ENCODE results near the gene TRAPPC3L.

The TRAPPC3L gene

DNA sequence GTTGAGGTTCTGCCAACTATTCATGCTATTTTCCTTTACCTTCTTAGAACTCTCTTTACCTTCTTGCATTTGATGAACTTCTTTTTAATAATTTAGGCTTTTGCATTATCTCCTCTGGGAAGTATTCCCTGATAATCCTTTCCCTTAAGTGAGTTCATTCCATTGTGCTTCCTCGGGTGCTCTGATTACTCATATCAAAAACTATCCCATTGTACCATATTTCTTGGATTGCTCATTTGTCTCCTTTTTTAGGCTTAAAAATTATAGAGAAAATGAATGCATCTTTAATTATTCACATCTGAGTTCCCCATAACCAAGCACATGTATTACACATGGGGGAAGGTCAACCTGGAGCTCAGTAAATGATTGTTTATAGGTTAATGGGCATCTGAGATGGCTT, 10.6 kb upstream of the TRAPPC3L start:
- Histone ChIP-seq H3K4me1 (ENCODE audit: control insufficient read depth, insufficient read depth, low read length) (no peaks in the 10 kb centered on the region), H3K9me3 (ENCODE audit: control insufficient read depth, insufficient read depth, low read length) (no peaks in the 10 kb centered on the region), H3K4me3 (ENCODE audit: low read depth, low read length) (no peak overlapping the region), H3K27me3 (ENCODE audit: control insufficient read depth, insufficient read depth, low read length) (no peaks in the 10 kb centered on the region), H3K9ac (ENCODE audit: low read depth, low read length) (no peak overlapping the region), H3K36me3 (ENCODE audit: control insufficient read depth, insufficient read depth, low read length) (no peaks in the 10 kb centered on the region)

DNA sequence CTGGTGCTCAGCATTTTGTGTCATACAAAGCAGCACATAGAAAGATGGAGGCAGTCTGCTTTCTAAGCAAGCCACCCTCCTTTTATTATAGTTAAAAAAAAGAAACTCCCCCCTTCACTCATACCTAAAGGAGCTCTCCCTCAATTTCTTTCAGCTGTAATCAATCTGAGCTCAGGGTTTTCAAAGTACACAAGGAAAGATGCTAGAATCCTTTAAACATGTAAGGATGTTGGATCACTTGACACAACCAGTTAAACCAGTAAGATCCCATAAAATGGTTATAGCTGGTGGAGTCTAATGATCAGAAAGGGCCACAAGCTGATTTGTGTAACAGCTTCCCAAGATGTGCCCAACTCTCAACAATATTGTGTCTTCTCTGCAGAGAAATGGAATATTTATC, 8.0 kb upstream of the TRAPPC3L start, which contains the start of gene CALHM4:
TSS of gene CALHM4 (plus strand) at position 301 of the 400 bp plus-strand sequence. CDS start at position 344, 43 bp downstream.
- Histone ChIP-seq H3K9ac (ENCODE audit: low read depth, low read length) (no peak within 1 kb of the TSS), H3K36me3 (ENCODE audit: control insufficient read depth, insufficient read depth, low read length) (no peaks in the 10 kb centered on the region), H3K27me3 (ENCODE audit: control insufficient read depth, insufficient read depth, low read length) (no peaks in the 10 kb centered on the region), H3K9me3 (ENCODE audit: control insufficient read depth, insufficient read depth, low read length) (no peaks in the 10 kb centered on the region), H3K4me1 (ENCODE audit: control insufficient read depth, insufficient read depth, low read length) (no peaks in the 10 kb centered on the region), H3K4me3 (ENCODE audit: low read depth, low read length) (no peak within 1 kb of the TSS)

DNA sequence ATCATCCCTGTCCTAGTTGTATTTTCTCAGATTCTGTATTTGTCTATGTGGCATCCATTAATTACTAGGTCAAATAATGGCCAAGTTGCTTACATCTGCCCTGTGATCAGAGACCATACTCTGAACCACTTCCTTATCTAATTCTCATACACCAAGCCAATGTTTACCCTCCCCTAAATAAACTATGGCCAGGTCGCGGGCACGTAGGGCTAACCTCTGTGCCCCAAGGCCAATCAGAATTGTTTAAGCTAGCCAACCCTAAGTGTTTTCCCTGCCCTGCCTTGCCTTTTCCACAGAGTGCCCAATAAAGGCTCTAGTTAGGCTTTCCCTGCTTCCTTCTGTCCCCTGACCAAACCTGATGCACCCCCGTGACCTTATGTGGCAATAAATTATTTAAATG, 5.3 kb upstream of the TRAPPC3L start:
- H3K27me3 ChIP-seq (ENCODE audit: control insufficient read depth, insufficient read depth, low read length), result no peaks in the 10 kb centered on the region
- no peak overlapping the region for H3K9ac ChIP-seq (ENCODE audit: low read depth, low read length)
- H3K4me1 ChIP-seq (ENCODE audit: control insufficient read depth, insufficient read depth, low read length), result no peaks in the 10 kb centered on the region
- H3K36me3 ChIP-seq (ENCODE audit: control insufficient read depth, insufficient read depth, low read length), result no peaks in the 10 kb centered on the region
- no peak overlapping the region for H3K4me3 ChIP-seq (ENCODE audit: low read depth, low read length)
- no peaks in the 10 kb centered on the region for H3K9me3 ChIP-seq (ENCODE audit: control insufficient read depth, insufficient read depth, low read length)

DNA sequence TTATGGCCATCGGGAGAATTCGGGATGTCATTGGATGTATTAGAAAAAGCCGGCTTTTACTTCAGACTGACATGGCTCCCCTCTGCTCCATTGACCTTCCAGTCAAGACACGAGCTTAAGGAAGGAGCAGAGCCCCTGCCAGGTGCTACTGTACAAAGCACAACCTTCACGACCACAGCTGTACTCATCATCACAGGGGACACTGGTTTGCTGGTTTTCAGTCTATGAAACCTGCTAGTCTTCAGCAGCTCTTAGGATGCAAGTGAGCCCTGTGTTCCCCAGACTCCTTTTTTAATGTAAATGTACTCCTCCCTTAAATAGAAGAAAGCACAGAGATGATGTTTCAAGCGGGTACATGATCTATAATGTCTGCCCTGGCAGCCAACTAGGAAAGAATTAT, 1.9 kb upstream of the TRAPPC3L start:
- Histone ChIP-seq H3K9ac (ENCODE audit: low read depth, low read length) (no peak overlapping the region), H3K4me3 (ENCODE audit: low read depth, low read length) (no peak overlapping the region), H3K36me3 (ENCODE audit: control insufficient read depth, insufficient read depth, low read length) (no peaks in the 10 kb centered on the region), H3K9me3 (ENCODE audit: control insufficient read depth, insufficient read depth, low read length) (no peaks in the 10 kb centered on the region), H3K4me1 (ENCODE audit: control insufficient read depth, insufficient read depth, low read length) (no peaks in the 10 kb centered on the region), H3K27me3 (ENCODE audit: control insufficient read depth, insufficient read depth, low read length) (no peaks in the 10 kb centered on the region)

DNA sequence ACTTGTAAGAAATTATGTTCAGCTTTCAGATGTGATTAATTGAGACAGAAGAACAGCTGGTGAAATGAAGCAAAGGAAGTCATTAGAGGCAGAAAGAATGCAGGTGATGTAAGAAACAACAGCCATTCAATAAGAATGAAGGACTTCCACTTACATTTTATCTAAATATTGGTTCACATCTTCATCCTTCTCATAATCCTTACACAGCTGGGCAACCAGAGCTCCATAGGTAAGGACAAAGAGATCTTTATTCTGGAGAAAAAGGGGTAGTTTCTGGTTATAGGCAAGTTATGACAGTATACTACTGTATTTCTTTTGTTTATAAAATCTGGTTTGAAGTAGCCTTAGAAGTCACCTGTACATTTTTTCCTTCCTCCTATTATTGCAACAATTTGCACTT, 2.3 kb downstream of the TRAPPC3L start:
- H3K9me3 ChIP-seq (ENCODE audit: control insufficient read depth, insufficient read depth, low read length), result no peaks in the 10 kb centered on the region
- no peaks in the 10 kb centered on the region for H3K27me3 ChIP-seq (ENCODE audit: control insufficient read depth, insufficient read depth, low read length)
- H3K4me1 ChIP-seq (ENCODE audit: control insufficient read depth, insufficient read depth, low read length), result no peaks in the 10 kb centered on the region
- no peak overlapping the region for H3K9ac ChIP-seq (ENCODE audit: low read depth, low read length)
- H3K36me3 ChIP-seq (ENCODE audit: control insufficient read depth, insufficient read depth, low read length), result no peaks in the 10 kb centered on the region
- no peak overlapping the region for H3K4me3 ChIP-seq (ENCODE audit: low read depth, low read length)

DNA sequence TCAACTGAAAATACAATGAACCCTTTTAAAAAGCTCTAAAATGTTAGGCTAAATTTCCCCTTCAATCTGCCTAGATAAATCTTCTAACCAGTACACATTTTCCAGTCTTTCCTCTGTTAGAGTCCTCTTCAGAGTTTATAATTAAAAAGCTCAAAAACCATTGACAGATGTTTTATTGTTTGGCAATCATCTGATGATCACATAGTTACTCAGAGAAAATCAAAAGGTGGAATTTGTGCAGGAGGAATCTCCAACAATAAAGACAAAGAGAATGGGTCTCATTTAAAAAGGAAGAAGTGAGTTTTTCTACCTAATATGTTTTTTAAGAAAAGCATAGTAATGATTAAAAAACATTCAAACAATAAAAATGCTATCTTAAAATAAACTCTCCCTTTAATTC, 3.1 kb downstream of the TRAPPC3L start:
- Histone ChIP-seq H3K4me1 (ENCODE audit: control insufficient read depth, insufficient read depth, low read length) (no peaks in the 10 kb centered on the region), H3K9me3 (ENCODE audit: control insufficient read depth, insufficient read depth, low read length) (no peaks in the 10 kb centered on the region), H3K27me3 (ENCODE audit: control insufficient read depth, insufficient read depth, low read length) (no peaks in the 10 kb centered on the region), H3K36me3 (ENCODE audit: control insufficient read depth, insufficient read depth, low read length) (no peaks in the 10 kb centered on the region), H3K4me3 (ENCODE audit: low read depth, low read length) (no peak overlapping the region), H3K9ac (ENCODE audit: low read depth, low read length) (no peak overlapping the region)

DNA sequence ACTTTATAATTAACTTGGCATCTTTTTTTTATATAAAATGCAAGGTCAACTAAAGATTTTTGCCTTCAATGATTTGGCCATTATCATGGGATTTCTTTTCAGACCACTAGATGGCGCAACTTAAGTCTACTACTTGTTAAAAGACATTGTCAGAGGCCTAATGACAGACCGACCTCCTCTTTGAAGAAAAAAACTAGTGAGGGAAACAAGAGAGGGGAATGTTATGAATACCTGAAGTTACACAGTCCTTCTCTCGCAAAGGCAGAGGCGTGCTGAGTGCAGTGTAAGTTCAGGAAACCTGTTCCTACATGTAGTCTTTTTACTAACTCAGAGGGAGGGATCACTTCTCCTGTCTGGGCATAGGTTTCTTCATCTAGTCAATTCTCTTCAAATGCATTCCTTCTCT, 9.3 kb downstream of the TRAPPC3L start:
- Histone ChIP-seq H3K27me3 (ENCODE audit: control insufficient read depth, insufficient read depth, low read length) (no peaks in the 10 kb centered on the region), H3K9me3 (ENCODE audit: control insufficient read depth, insufficient read depth, low read length) (no peaks in the 10 kb centered on the region), H3K4me1 (ENCODE audit: control insufficient read depth, insufficient read depth, low read length) (peaks cover 8% of the 10 kb centered on the region), H3K4me3 (ENCODE audit: low read depth, low read length) (no peak overlapping the region), H3K9ac (ENCODE audit: low read depth, low read length) (no peak overlapping the region), H3K36me3 (ENCODE audit: control insufficient read depth, insufficient read depth, low read length) (no peaks in the 10 kb centered on the region)

DNA sequence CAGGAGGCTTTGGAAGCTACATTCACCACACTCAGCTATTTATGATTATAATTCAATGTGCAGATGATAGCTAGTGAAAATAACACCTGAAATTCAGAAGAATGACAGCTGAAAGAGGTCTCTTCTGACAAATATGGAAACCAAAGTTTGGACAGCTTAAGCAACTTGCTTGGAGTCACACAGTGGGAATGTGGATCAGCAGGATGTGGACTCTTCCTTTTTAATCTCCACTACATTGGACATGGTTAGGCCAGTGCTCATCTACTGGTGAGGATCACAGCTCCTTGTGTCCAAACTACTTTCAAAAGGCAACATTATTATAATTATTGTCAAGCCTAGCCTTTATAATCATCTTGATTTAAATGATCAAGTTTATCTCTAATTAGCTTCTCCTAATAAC, 10.4 kb downstream of the TRAPPC3L start:
- no peak overlapping the region for H3K4me3 ChIP-seq (ENCODE audit: low read depth, low read length)
- peaks cover 12% of the 10 kb centered on the region for H3K4me1 ChIP-seq (ENCODE audit: control insufficient read depth, insufficient read depth, low read length)
- no peaks in the 10 kb centered on the region for H3K9me3 ChIP-seq (ENCODE audit: control insufficient read depth, insufficient read depth, low read length)
- H3K27me3 ChIP-seq (ENCODE audit: control insufficient read depth, insufficient read depth, low read length), result no peaks in the 10 kb centered on the region
- H3K36me3 ChIP-seq (ENCODE audit: control insufficient read depth, insufficient read depth, low read length), result no peaks in the 10 kb centered on the region
- H3K9ac ChIP-seq (ENCODE audit: low read depth, low read length), result no peak overlapping the region

DNA sequence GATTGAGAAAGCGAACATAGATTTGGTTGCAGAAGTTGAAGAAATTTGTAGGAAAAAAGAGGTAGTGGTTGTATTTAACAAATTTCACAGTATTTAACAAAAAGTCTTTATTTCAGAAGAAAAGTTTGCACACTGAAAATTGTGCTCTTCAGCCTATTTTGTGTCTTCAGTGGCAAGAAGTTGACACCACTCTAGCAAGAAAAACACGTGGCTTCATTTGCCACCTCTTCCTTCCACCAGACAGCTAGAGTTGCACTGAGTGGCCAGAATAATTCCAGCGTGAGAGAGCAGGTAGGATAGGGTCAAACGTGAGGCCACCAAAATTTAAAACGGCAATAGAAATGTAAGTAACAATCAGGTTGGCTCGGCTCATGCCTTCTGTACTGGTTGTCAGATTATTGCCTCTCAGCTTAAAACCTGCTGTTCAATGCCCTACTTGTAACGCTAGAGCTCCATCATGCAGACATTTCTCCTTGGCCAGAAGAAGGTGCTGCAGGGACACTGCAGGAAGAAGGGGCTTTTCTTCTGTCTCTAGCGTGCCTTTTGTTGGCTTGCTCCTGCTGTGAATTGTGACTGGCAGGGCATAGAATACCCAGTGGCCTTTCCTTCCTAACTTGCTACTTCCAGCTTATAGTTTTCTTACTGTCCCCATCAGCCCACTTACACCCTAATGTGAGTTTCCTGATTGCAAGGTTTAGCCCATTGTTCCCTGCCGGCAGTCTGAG, 12.1 kb downstream of the TRAPPC3L start:
- Histone ChIP-seq H3K9ac (ENCODE audit: low read depth, low read length) (no peak overlapping the region), H3K4me1 (ENCODE audit: control insufficient read depth, insufficient read depth, low read length) (peaks cover 25% of the 10 kb centered on the region), H3K36me3 (ENCODE audit: control insufficient read depth, insufficient read depth, low read length) (no peaks in the 10 kb centered on the region), H3K27me3 (ENCODE audit: control insufficient read depth, insufficient read depth, low read length) (no peaks in the 10 kb centered on the region), H3K4me3 (ENCODE audit: low read depth, low read length) (no peak overlapping the region), H3K9me3 (ENCODE audit: control insufficient read depth, insufficient read depth, low read length) (no peaks in the 10 kb centered on the region)

DNA sequence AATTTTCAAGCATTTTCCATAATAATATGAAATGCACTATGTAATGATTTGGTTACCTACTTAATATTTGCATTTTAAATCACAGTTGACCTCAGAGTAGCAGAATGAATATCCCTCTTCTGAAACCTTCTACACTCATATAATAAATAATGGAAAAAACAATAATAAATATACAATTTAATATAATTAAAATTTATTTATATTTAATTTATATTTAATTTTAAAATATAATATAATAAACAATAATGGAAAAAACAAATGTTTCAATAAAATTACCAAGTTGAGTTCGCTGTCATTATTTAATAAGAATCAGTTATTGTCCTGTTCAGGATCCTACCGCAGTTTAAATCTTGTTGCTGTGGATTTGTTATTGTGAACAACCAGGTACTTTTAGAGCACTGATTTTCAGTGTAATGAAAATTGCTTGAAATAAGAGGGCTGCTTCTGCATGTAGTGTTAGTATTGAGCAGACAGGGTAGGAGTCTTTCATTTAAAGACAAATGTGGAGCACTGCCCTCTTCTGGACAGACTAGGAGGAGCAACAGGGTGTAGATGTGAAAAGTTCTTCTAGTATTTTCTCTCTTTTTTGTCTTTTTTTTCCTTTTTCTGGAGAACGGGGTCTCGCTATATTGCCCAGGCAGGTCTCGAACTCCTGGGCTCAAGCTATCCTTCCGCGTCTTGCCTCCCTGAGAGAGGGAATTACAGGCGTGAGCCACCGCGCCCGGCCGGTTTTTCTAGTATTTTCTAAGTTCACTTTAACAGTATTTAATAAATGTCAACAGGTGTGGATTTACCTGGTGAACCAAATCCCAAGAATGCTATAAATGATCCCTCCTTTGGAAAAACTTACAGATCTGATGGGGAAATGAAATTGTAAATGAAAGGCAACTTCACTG, 13.6 kb downstream of the TRAPPC3L start:
- H3K4me1 ChIP-seq (ENCODE audit: control insufficient read depth, insufficient read depth, low read length), result peaks cover 25% of the 10 kb centered on the region
- H3K4me3 ChIP-seq (ENCODE audit: low read depth, low read length), result no peak overlapping the region
- H3K36me3 ChIP-seq (ENCODE audit: control insufficient read depth, insufficient read depth, low read length), result no peaks in the 10 kb centered on the region
- H3K9ac ChIP-seq (ENCODE audit: low read depth, low read length), result no peak overlapping the region
- H3K27me3 ChIP-seq (ENCODE audit: control insufficient read depth, insufficient read depth, low read length), result no peaks in the 10 kb centered on the region
- H3K9me3 ChIP-seq (ENCODE audit: control insufficient read depth, insufficient read depth, low read length), result no peaks in the 10 kb centered on the region

DNA sequence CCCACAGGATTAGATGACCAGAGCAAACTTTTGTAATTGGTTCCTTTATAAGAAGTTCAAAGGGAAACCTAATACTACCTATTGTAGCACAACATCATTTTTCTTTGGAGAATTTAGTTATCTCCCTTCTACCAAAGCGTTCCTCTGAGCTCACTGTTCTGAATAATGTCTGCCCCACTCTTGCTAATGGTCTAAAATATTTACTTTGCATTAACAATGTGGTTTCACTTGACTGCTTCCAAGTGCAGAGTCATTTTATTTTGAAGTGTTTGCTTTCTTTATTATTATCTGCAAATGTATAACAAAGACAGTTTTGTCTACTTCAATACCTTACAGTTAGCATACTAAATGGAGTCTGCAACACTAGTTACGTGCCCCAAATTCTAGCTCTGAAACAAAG, 15.0 kb downstream of the TRAPPC3L start:
- Histone ChIP-seq H3K27me3 (ENCODE audit: control insufficient read depth, insufficient read depth, low read length) (no peaks in the 10 kb centered on the region), H3K9me3 (ENCODE audit: control insufficient read depth, insufficient read depth, low read length) (no peaks in the 10 kb centered on the region), H3K9ac (ENCODE audit: low read depth, low read length) (no peak overlapping the region), H3K4me1 (ENCODE audit: control insufficient read depth, insufficient read depth, low read length) (peaks cover 25% of the 10 kb centered on the region), H3K36me3 (ENCODE audit: control insufficient read depth, insufficient read depth, low read length) (no peaks in the 10 kb centered on the region), H3K4me3 (ENCODE audit: low read depth, low read length) (no peak overlapping the region)

Measured in iPS-15b (cell line).